Mononuclear cell (primary cell): ENCODE measurements around the gene NUPR1. TPM values are rescaled to one million over a fixed set of nuclear protein-coding genes. Genes with fewer than 3 reads are reported as not detected.
"Not testable (repeated sequence)": the region's sequence is repeated elsewhere in the genome, so short reads cannot be mapped to it uniquely, and the experiment has no call there.

Experiments used
- H3K27me3 ChIP-seq: 2 replicates; pipeline ENCODE4 v1.6.0; 2011; ENCODE audit warnings: low read length, control low read depth; ENCODE audit not compliant: insufficient read depth
- H3K4me1 ChIP-seq: 2 replicates; pipeline ENCODE4 v1.5.1; 2011; ENCODE audit warnings: mild to moderate bottlenecking, low read length, control low read depth; ENCODE audit not compliant: insufficient read depth
- H3K4me3 ChIP-seq: 2 replicates; pipeline ENCODE4 v1.5.1; 2011; ENCODE audit warnings: mild to moderate bottlenecking, low read length, moderate library complexity
- H3K9me3 ChIP-seq: 2 replicates; pipeline ENCODE4 v1.5.1; 2011; ENCODE audit warnings: low read depth, mild to moderate bottlenecking, control low read depth, low read length
- total RNA-seq: library from RNA; depleted of rRNA; stranded (reverse); fragments of >200 nt; gene quantifications from one replicate; pipeline ENCODE4 v1.2.3, GENCODE V29; 2012

Gene NUPR1
- total RNA-seq, 1 donor, result under 0.01 TPM

DNA sequence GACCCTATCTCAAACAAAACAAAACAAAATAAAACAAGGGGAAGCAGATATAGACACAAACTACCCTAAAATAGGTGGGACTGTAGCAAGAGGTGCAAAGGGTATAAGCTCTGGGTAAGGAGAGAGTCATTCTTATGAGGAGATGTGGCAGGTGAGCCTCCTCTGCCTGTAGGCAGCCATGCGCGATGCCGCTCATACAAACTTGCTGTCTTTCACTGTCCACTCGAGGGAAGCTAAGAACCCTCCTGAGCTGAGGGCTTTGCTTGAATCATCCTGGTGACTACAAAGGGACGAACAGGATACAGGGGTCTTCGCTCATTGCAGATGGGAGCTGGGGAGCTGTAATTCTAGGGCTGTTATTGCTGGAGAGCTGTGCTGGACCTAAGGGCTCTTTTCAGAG is 17.3 kb downstream of the NUPR1 start:
- Histone ChIP-seq H3K4me3 (no peak overlapping the region), H3K27me3 (no peaks in the 10 kb centered on the region), H3K4me1 (peaks cover 14% of the 10 kb centered on the region), H3K9me3 (no peaks in the 10 kb centered on the region)

- Histone ChIP-seq H3K27me3 (no peaks in the 10 kb centered on the region), H3K4me3 (no peak overlapping the region), H3K9me3 (no peaks in the 10 kb centered on the region), H3K4me1 (peaks cover 14% of the 10 kb centered on the region)
Observed at GRCh38 chr16:28520672-28521071, 18.1 kb downstream of the NUPR1 start.

DNA sequence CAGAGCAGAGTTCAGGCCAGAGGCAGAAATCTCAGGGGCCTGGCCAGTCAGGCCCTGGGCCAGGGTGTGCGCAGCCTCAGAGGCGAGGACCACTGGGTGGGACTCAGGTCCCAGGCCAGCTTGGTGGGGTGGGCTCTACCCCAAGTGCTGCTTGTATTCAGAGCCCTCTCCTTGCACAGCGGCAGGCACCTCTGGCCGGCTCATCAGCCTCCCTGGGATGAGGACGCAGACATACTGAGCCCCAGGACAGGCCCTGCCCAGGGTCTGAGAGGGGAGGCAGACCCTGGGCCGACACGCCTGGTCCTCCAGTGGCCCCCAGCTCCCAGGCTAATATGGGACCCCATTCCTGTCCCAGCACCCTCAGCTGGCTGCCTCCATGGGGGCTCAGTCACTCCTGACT is 24.5 kb downstream of the NUPR1 start:
- H3K4me1 ChIP-seq, result no peaks in the 10 kb centered on the region
- no peaks in the 10 kb centered on the region for H3K27me3 ChIP-seq
- H3K9me3 ChIP-seq, result no peaks in the 10 kb centered on the region
- no peak overlapping the region for H3K4me3 ChIP-seq

GRCh38 chr16:28513484-28514181 is 25.1 kb downstream of the NUPR1 start:
- Histone ChIP-seq H3K9me3 (no peaks in the 10 kb centered on the region), H3K4me3 (no peak overlapping the region), H3K27me3 (no peaks in the 10 kb centered on the region), H3K4me1 (no peaks in the 10 kb centered on the region)

DNA sequence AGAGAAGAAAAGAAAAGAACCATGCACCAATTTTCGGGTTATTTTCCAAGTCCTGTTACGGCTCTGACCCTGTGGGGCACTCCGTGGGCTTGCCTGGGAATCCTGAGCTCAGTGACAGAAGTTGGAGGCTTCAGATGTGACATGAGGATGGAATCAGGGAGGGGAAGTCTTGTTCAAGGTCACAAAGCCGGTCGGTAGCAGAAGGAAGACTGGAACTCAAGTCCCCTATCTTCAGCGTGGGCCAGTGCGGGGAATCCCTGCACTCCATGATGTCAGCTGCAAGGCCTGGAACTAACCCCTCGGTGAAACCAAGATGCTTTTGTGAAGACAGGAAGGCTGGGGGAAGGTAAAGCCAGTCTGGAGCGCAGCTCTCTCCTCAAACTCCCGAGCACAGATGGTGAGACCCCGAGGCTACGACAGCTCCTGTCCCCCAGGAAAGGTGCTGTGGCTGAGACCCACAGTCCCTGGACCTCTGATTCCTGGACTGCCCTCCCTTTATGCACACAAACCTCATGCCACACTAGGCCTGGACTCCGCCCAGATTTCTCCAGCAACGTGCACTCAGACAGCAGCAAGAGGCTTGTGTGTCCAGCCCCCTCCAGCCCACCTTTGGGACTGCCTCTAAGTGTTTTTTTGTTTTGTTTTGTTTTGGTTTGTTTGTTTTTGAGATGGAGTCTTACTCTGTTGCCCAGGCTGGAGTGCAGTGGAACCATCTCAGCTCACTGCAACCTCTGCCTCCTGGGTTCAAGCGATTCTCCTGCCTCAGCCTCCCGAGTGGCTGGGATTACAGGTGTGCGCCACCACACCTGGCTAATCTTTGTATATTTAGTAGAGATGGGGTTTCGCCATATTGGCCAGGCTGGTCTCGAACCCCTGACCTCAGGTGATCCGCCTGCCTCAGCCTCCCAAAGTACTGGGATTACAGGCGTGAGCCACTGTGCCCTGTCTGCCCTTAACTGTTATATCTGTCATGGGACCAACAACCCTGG is 26.7 kb downstream of the NUPR1 start:
- no peaks in the 10 kb centered on the region for H3K9me3 ChIP-seq
- H3K27me3 ChIP-seq, result no peaks in the 10 kb centered on the region
- H3K4me1 ChIP-seq, result peaks cover 13% of the 10 kb centered on the region
- no peak overlapping the region for H3K4me3 ChIP-seq

DNA sequence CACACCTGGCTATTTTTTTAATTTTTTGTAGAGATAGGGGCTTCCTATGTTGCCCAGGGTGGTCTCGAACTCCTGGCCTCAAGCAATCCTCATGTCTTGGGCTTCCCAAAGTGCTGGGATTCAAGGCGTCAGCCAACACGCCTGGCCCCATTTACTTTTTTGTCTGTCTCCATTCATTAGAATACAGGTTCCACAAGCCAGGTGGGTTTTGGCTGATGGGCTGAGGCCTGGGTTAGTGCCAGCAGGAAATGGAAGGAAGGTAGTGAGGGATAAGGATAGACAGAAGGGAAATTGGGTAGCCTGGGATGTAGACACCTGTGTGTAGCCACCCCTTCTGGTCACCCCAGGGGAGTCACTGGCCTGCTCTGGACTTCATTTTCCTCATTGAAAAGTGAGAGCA is 27.7 kb downstream of the NUPR1 start:
- no peaks in the 10 kb centered on the region for H3K9me3 ChIP-seq
- no peaks in the 10 kb centered on the region for H3K27me3 ChIP-seq
- H3K4me1 ChIP-seq, result peaks cover 24% of the 10 kb centered on the region
- no peak overlapping the region for H3K4me3 ChIP-seq

GRCh38 chr16:28505489-28506137 is 33.2 kb downstream of the NUPR1 start:
- Histone ChIP-seq H3K27me3 (no peaks in the 10 kb centered on the region), H3K9me3 (no peaks in the 10 kb centered on the region), H3K4me3 (no peak overlapping the region), H3K4me1 (peaks cover 37% of the 10 kb centered on the region)

- Histone ChIP-seq H3K9me3 (no peaks in the 10 kb centered on the region), H3K4me3 (no peak overlapping the region), H3K4me1 (peaks cover 37% of the 10 kb centered on the region), H3K27me3 (no peaks in the 10 kb centered on the region)
Observed at GRCh38 chr16:28504707-28505404, 33.9 kb downstream of the NUPR1 start.

DNA sequence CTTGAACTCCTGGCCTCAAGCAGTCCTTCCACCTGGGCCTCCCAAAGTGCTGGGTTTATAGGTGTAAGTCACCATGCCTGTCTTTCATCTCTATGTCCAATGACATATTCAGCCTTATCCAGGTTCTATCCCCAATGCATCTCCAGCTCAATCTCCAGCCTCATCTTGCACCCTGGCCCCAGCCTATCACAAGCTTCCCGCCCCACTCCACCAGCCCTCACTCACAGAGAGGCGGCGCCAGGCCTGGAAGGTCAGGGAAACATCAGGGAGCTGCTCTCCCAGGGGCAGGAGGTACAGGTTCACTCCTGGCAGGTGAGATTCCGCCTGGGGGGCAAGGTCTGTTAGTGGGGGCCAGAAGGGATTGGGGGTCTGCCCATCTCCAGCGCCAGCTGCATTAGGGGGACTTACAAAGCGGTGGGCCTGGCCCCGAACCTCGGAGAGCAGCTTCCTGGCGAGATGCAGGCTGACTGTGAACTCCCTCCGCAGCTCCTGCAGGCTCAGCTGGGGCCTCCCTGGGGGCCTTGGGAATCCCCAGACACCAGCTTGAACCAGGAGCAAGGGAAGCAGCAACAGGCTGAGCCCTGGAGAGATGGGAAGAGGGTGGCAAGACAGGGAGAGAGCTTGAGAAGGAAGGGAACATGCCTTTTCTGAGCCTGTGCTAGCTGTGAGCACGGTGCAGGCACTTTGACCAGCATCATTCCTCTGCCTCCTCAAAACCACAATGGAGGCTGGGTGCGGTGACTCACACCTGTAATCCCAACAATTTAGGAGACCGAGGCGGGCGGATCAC is 35.1 kb downstream of the NUPR1 start:
- no peaks in the 10 kb centered on the region for H3K27me3 ChIP-seq
- peaks cover 37% of the 10 kb centered on the region for H3K4me1 ChIP-seq
- H3K4me3 ChIP-seq, result no peak overlapping the region
- H3K9me3 ChIP-seq, result no peaks in the 10 kb centered on the region

DNA sequence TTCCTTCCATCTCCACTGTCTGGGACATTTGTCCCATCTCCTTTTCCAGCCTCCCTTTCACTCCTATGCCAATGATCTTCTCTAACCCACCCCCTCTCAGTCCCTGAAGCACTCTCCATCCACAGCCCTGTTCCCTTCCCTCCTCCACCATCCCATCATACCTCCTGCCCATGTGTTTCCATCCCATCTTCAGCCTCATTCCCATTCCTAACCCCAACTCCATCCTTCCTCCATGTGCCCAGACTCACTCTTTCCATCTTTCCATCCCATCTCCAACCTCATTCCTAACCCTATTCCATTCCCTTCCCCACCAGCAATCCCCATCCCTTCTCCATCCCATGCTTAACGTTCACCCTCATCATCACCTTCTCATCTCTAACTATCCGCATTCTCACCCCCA is 36.5 kb downstream of the NUPR1 start:
- no peaks in the 10 kb centered on the region for H3K9me3 ChIP-seq
- no peaks in the 10 kb centered on the region for H3K27me3 ChIP-seq
- H3K4me1 ChIP-seq, result peaks cover 28% of the 10 kb centered on the region
- H3K4me3 ChIP-seq, result no peak overlapping the region

GRCh38 chr16:28501258-28502232 is 37.2 kb downstream of the NUPR1 start:
- H3K4me1 ChIP-seq, result peaks cover 28% of the 10 kb centered on the region
- H3K27me3 ChIP-seq, result no peaks in the 10 kb centered on the region
- no peaks in the 10 kb centered on the region for H3K9me3 ChIP-seq
- no peak overlapping the region for H3K4me3 ChIP-seq

DNA sequence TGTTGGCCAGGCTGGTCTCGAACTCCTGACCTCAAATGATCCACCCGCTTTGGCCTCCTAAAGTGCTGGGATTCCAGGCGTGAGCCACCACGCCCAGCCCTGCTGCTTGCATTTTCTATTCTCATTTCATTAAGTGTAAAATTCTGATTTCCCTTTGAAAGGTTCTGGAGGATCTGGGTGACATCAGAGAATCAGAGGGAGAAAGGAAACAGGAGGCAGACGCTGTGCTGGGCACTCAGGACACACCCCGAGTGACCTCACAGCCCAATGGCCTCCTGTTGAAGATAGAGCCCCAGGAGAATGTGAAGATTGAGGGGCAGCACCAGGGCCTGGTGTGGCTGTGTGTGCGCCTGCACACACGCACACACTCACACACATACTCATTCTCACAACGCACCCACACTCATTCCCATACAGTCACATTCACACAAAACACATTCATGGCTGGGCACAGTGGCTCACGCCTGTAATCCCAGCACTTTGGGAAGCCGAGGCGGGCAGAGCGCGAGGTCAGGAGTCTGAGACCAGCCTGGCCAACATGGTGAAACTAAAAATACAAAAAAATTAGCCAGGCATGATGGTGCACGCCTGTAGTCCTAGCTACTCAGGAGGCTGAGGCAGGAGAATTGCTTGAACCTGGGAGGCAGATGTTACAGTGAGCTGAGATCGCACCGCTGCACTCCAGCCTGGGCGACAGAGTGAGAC is 38.1 kb downstream of the NUPR1 start:
- not testable (repeated sequence) for H3K27me3 ChIP-seq, H3K9me3 ChIP-seq, H3K4me3 ChIP-seq
- H3K4me1 ChIP-seq, result peaks cover 28% of the 10 kb centered on the region

DNA sequence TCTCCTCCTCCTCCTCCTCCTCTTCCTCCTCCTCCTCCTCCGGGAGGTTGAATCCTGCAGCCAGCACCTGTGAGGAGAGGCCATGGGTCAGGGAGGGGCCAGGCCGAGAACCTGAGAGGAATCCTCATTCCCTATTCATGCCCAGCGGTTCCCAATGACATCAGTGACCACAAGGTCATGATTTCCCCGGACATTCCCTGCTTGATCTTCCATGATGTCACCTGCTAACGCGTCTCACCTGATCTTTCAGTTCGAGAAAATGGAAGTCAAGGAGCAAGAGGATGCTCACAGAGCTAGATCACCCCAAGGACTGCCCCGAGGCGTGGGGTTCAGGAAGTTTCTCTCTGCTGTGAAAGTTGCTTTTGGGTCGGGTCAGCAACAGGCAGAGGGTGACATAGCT is 38.9 kb downstream of the NUPR1 start:
- peaks cover 28% of the 10 kb centered on the region for H3K4me1 ChIP-seq

More for the DNA sequence above, 38.9 kb downstream of the NUPR1 start:
- Histone ChIP-seq H3K9me3 (no peaks in the 10 kb centered on the region), H3K4me3 (no peak overlapping the region), H3K27me3 (no peaks in the 10 kb centered on the region)
